Measurements from ENCODE around the gene RERE.

- TF ChIP-seq CTCF (IDR thresholded peaks at IDR 0.05) (no peak), POLR2A (IDR thresholded peaks at IDR 0.05) (no peak), POLR2AphosphoS5 (IDR thresholded peaks at IDR 0.05) (peak in 2 of 4 donors; percentile 49 to 50)
These were observed 440.0 kb downstream of the RERE start for GRCh38 chr1:8377271-8377981.
